HG02840 (cell line): ENCODE results near the gene TUBG2.
"Not testable (repeated sequence)": the region's sequence is repeated elsewhere in the genome, so short reads cannot be mapped to it uniquely, and the experiment has no call there.

Source experiments
- ATAC-seq: cut with Tn5 transposase; IDR thresholded peaks from one replicate; pipeline ENCODE4 v1.9.1; 2021; ENCODE audit warnings: mild to moderate bottlenecking, moderate library complexity, moderate number of reproducible peaks; ENCODE audit not compliant: unreplicated experiment, low FRiP score

TUBG2 gene

GRCh38 chr17:42653179-42654124 lies 5.6 kb upstream of the TUBG2 start:
- ATAC-seq = no peak

GRCh38 chr17:42655528-42655927 lies 3.6 kb upstream of the TUBG2 start:
- ATAC-seq = no peak

GRCh38 chr17:42657824-42658588 lies 1.1 kb upstream of the TUBG2 start:
- ATAC-seq = no peak

- not testable (repeated sequence) for ATAC-seq
Observed at GRCh38 chr17:42659932-42660274, 819 bp downstream of the TUBG2 start.

GRCh38 chr17:42660692-42661345 lies 1.7 kb downstream of the TUBG2 start:
- ATAC-seq = no peak

- ATAC-seq = no peak
Observed at GRCh38 chr17:42665581-42666001, 6.5 kb downstream of the TUBG2 start.

- ATAC-seq = not testable (repeated sequence)
Observed at GRCh38 chr17:42666126-42666525, 7.0 kb downstream of the TUBG2 start.

GRCh38 chr17:42667088-42667951 lies 8.2 kb downstream of the TUBG2 start:
- ATAC-seq = no peak

- no peak for ATAC-seq
Observed at GRCh38 chr17:42669705-42669976, 10.6 kb downstream of the TUBG2 start.

- ATAC-seq = no peak
Observed at GRCh38 chr17:42669977-42670788, 11.1 kb downstream of the TUBG2 start.

- ATAC-seq = no peak
Observed at GRCh38 chr17:42670789-42671657, 11.9 kb downstream of the TUBG2 start.

GRCh38 chr17:42672038-42672437 lies 13.0 kb downstream of the TUBG2 start:
- ATAC-seq = no peak

GRCh38 chr17:42673266-42673884 lies 14.3 kb downstream of the TUBG2 start:
- ATAC-seq = no peak

- ATAC-seq = no peak
Observed at GRCh38 chr17:42673885-42674754, 15.0 kb downstream of the TUBG2 start.

GRCh38 chr17:42674755-42675347 lies 15.8 kb downstream of the TUBG2 start:
- no peak for ATAC-seq

- ATAC-seq = no peak
Observed at GRCh38 chr17:42675348-42675964, 16.4 kb downstream of the TUBG2 start.
